Dermis lymphatic vessel endothelial cell (primary cell): ENCODE data around the gene ANKFN1. TPM values are rescaled to one million over a fixed set of nuclear protein-coding genes. Genes with fewer than 3 reads are reported as not detected.

Experiments
- total RNA-seq: library from RNA; depleted of rRNA; stranded (reverse); fragments of >200 nt; gene quantifications from 2 replicates; pipeline ENCODE4 v1.2.1, GENCODE V29; 2014

ANKFN1 gene, protein sequence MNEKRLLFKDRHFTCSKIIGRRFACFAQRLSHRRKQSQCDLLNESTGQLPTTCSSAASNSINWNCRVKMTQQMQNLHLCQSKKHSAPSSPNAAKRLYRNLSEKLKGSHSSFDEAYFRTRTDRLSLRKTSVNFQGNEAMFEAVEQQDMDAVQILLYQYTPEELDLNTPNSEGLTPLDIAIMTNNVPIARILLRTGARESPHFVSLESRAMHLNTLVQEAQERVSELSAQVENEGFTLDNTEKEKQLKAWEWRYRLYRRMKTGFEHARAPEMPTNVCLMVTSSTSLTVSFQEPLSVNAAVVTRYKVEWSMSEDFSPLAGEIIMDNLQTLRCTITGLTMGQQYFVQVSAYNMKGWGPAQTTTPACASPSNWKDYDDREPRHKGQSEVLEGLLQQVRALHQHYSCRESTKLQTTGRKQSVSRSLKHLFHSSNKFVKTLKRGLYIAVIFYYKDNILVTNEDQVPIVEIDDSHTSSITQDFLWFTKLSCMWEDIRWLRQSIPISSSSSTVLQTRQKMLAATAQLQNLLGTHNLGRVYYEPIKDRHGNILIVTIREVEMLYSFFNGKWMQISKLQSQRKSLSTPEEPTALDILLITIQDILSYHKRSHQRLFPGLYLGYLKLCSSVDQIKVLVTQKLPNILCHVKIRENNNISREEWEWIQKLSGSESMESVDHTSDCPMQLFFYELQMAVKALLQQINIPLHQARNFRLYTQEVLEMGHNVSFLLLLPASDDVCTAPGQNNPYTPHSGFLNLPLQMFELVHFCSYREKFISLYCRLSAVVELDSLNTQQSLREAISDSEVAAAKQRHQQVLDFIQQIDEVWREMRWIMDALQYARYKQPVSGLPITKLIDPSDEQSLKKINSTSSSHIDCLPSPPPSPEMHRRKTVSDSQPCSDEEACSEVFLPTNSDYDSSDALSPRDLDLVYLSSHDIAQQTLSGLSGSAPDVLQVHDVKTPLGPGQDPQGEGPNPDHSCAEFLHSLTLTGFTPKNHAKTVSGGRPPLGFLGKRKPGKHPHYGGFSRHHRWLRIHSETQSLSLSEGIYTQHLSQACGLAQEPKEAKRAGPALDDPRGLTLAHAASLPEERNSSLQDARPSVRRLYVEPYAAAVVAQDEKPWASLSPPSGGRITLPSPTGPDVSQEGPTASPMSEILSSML
- not detected in 2 replicates for total RNA-seq

DNA sequence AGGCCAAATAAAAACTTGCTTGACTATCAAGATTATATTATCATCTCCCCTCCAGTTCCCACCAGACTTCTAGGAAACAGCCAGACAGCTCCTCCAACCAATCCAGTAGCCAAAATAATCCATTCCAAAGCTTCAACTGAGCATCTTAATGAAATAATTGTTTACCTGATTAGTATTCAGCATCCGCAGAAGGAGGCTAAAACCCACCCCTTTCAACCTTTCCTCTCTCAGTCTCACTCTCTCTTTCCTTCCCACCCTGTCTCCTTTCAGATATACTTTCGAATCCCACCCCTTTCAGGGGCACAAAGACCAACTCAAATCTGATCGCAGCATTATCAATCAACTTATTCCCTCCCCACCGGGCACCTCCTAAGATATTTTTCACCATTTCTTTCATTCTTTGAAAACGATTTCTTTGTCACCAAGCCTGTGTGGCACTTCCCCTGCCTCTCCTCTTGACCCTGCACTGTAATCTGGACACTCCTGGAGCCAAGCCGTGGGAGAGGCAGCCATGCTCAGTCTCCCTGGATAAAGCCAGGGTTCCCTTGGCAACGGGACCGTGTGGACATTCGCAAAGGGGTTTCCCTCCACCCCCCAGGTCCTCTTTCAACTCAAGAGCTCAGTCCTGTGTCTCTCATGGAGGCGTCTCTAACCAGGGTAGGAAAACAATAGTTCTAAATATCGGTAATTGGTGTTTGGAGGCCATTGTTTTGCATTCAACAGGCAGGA is at the start of gene ANKFN1:
TSS of gene ANKFN1 (plus strand) at position 602 of the 729 bp plus-strand sequence. CDS start 59,193 bp downstream, outside the sequence.

